ENCODE results near the gene PPP2R5C.

GRCh38 chr14:101917413-101918017 lies 156.0 kb downstream of the PPP2R5C start:
- TF ChIP-seq CTCF (conservative IDR thresholded peaks at IDR 0.05; ENCODE audit: low read depth, low read length): no peak
- no peak for TF ChIP-seq POLR2A (IDR thresholded peaks at IDR 0.05; ENCODE audit: low read depth, low read length)
- TF ChIP-seq RFX5 (IDR thresholded peaks at IDR 0.05; ENCODE audit: low read depth, low read length): no peak
- no peak for TF ChIP-seq MAFK (IDR thresholded peaks at IDR 0.05; ENCODE audit: low read depth, low read length)
- TF ChIP-seq RAD21 (IDR thresholded peaks at IDR 0.05; ENCODE audit: low read length): no peak
- no peak for TF ChIP-seq USF2 (IDR thresholded peaks at IDR 0.05; ENCODE audit: low read depth, low read length)
- no peak for TF ChIP-seq CEBPB (IDR thresholded peaks at IDR 0.05; ENCODE audit: low read depth, low read length)
- no peak for TF ChIP-seq BHLHE40 (IDR thresholded peaks at IDR 0.05; ENCODE audit: low read depth, low read length)
- no peak for TF ChIP-seq CHD1 (IDR thresholded peaks at IDR 0.05; ENCODE audit: low read depth, low read length)
